HEK293 (cell line): ENCODE results near the gene PNPLA3.

Experiments
- EGR2 ChIP-seq: fragments of 450-650 bp; formaldehyde crosslinking; IDR thresholded peaks from 2 replicates; pipeline ENCODE4 v1.5.1; 2016; ENCODE audit warnings: low read depth, missing biosample characterization, missing genetic modification characterization
- HOXD13 ChIP-seq: sonication (generic); formaldehyde crosslinking; IDR thresholded peaks from 2 replicates; pipeline ENCODE4 v1.8.0; 2022; ENCODE audit warnings: missing genetic modification reagents, borderline replicate concordance
- KLF1 ChIP-seq: fragments of 450-650 bp; formaldehyde crosslinking; IDR thresholded peaks from 2 replicates; pipeline ENCODE4 v1.5.1; 2016; ENCODE audit warnings: missing biosample characterization, missing genetic modification characterization
- PRDM2 ChIP-seq: fragments of 450-650 bp; formaldehyde crosslinking; IDR thresholded peaks from 2 replicates; pipeline ENCODE4 v1.5.1; 2016; ENCODE audit warnings: missing biosample characterization, missing genetic modification characterization, borderline replicate concordance
- PRDM4 ChIP-seq: fragments of 450-650 bp; formaldehyde crosslinking; IDR thresholded peaks from 2 replicates; pipeline ENCODE4 v1.5.1; 2017; ENCODE audit warnings: missing biosample characterization, missing genetic modification characterization
- SP3 ChIP-seq: fragments of 450-650 bp; formaldehyde crosslinking; IDR thresholded peaks from 2 replicates; pipeline ENCODE4 v1.5.1; 2016; ENCODE audit warnings: missing biosample characterization, missing genetic modification characterization
- ZNF169 ChIP-seq: fragments of 450-650 bp; formaldehyde crosslinking; IDR thresholded peaks from 2 replicates; pipeline ENCODE4 v1.5.1; 2016; ENCODE audit warnings: missing biosample characterization, missing genetic modification characterization
- ZNF239 ChIP-seq: fragments of 450-650 bp; formaldehyde crosslinking; IDR thresholded peaks from 2 replicates; pipeline ENCODE4 v1.5.1; 2016; ENCODE audit warnings: missing biosample characterization, missing genetic modification characterization
- ZNF280D ChIP-seq: fragments of 450-650 bp; formaldehyde crosslinking; IDR thresholded peaks from 2 replicates; pipeline ENCODE4 v1.5.1; 2016; ENCODE audit warnings: missing biosample characterization, missing genetic modification characterization
- ZNF513 ChIP-seq: fragments of 450-650 bp; IDR thresholded peaks from 2 replicates; pipeline ENCODE4 v1.5.1; 2018; ENCODE audit warnings: missing biosample characterization, missing genetic modification characterization
- ZNF639 ChIP-seq: fragments of 450-650 bp; formaldehyde crosslinking; IDR thresholded peaks from 2 replicates; pipeline ENCODE4 v1.5.1; 2016; ENCODE audit warnings: missing biosample characterization, missing genetic modification characterization
- ZNF76 ChIP-seq: fragments of 450-650 bp; formaldehyde crosslinking; IDR thresholded peaks from 2 replicates; pipeline ENCODE4; 2016; ENCODE audit warnings: low read depth, missing biosample characterization, missing genetic modification characterization, borderline replicate concordance
- ZNF830 ChIP-seq: fragments of 450-650 bp; IDR thresholded peaks from 2 replicates; pipeline ENCODE4 v1.5.0; 2018; ENCODE audit warnings: missing biosample characterization, missing genetic modification characterization, low read depth, mild to moderate bottlenecking, moderate library complexity
- ZSCAN16 ChIP-seq: fragments of 450-650 bp; formaldehyde crosslinking; IDR thresholded peaks from 2 replicates; pipeline ENCODE4 v1.5.1; 2016; ENCODE audit warnings: missing biosample characterization, missing genetic modification characterization

PNPLA3 gene

GRCh38 chr22:43995798-43996169, 72.2 kb downstream of the PNPLA3 start (continued):
- TF ChIP-seq PRDM2 (tag by site-specific recombination) (no peak), EGR2 (tag by site-specific recombination) (no peak), ZNF280D (no peak), ZNF76 (tag by site-specific recombination) (no peak), SP3 (no peak), ZNF639 (tag by site-specific recombination) (no peak), ZSCAN16 (tag by site-specific recombination) (no peak), ZNF830 (tag by site-specific recombination) (no peak), KLF1 (tag by site-specific recombination) (no peak), ZNF169 (no peak), ZNF239 (tag by site-specific recombination) (no peak), ZNF513 (tag by site-specific recombination) (no peak), PRDM4 (tag by site-specific recombination) (no peak), HOXD13 (CRISPR knock-in tag) (no peak)
